Suppressor macrophage (primary cell): ENCODE measurements around the gene FRMD4A.
"Not testable (repeated sequence)": the region's sequence is repeated elsewhere in the genome, so short reads cannot be mapped to it uniquely, and the experiment has no call there.

Source experiments
- DNase-seq, 4 experiments: peaks; one replicate each; pipeline ENCODE4 v3.0.0-alpha.2; 2020 to 2022

Gene FRMD4A

DNA sequence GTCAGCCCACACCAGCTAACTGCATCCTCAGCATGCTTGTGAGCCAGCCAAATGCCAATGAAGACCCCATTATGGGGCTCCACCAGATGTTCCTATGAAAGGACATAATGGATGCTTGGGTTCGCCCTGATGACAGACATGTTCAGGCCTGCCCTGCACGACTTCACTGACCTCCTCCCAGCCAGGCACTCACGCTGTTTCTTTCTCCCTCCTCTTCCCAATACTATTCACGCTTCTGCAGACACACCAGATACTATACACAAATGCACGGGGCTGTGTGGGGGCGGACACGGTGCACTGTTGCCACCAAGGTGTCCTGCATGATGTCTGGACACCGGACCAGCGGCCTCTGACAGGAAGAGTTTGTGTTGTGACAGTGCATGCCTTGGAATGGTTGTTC, 459.7 kb downstream of the FRMD4A start:
- DNase-seq = no peak

- no peak for DNase-seq
Observed at GRCh38 chr10:13869295-13869664, 461.4 kb downstream of the FRMD4A start.

DNA sequence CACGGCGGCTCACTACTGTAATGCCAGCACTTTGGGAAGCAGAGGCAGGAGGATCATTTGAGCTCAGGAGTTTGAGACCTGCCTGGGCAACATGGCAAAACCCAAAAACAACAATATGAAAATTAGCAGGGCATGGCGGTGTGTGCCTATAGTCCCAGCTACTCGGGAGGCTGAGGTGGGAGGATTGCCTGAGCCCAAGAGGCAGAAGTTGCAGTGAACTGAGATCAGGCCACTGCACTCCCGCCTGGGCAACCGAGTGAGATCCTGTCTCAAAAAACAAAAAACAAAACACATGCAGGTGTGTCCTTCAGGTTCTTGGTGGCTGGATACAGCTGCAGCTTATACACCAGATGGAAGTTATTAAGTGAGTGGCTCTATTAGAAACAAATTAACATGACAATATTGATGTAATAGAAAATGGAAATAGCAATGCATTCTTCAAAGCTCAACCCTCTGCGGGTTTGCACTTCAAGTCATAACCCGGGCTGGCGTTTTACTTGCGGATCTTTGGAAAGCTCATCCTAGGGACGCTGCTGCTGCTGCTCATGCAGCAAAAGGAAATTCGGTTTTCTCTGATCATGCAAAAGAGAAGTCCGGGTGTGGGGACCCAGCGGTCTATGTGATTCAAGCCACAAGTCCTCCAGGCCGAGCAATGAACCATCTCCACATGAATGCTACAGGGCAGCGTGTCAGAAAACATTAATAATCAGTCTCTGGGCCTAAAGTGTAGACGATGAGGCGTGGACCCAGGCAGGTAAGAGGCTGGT, 462.0 kb downstream of the FRMD4A start:
- no peak for DNase-seq

- DNase-seq = no peak
Observed at GRCh38 chr10:13867822-13868221, 462.9 kb downstream of the FRMD4A start.

- DNase-seq = no peak
Observed at GRCh38 chr10:13865758-13866491, 464.8 kb downstream of the FRMD4A start.

DNA sequence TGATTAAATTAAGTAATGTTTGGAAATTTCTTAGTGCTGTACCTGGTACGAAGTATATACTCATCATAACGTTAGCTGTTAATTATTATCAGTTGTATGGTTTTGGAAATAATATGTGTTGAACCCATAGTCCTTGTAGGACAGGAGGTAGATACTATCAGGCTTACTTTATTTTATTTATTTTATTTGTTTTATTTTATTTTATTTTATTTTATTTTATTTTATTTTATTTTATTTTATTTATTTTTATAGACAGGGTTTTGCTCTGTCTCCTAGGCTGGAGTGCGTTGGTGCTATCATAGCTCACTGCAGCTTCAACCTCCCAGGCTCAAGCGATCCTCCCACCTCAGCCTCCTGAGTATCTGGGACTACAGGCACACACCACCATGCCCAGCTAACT, 465.5 kb downstream of the FRMD4A start:
- DNase-seq = not testable (repeated sequence)

DNA sequence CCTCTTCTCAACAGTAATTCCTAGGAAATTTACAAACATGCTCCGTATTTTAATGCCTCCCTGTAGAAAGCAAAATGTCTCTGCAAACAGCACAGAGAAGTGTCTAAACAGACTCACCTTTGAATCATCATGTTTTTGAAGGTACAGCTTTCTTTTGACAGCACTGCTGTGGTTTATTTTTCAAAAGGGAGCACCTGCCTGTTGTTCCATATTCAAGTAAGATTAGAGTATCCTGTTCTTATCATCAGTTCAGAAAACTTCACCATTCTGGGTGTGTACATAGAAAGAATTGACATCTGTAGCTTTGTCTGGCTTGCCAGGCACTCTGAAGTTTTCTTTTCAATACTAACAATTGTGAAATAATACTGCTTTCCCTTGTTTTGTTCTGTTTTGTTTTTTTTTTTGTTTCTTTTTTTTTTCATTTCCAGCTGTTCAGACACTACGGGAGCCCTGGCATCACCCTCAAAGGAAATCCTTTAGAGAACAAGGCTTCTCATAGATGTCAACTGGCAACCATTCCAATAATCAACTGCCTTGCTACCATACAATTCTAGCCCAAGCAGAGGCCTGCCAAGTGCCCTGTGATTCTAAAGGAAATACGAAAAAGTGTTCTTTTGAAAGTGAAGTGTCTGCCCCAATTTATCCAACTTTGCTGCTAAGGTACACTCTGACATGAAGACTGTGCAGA, 468.0 kb downstream of the FRMD4A start:
- DNase-seq = no peak

GRCh38 chr10:13860886-13861285, 469.8 kb downstream of the FRMD4A start:
- no peak for DNase-seq

DNA sequence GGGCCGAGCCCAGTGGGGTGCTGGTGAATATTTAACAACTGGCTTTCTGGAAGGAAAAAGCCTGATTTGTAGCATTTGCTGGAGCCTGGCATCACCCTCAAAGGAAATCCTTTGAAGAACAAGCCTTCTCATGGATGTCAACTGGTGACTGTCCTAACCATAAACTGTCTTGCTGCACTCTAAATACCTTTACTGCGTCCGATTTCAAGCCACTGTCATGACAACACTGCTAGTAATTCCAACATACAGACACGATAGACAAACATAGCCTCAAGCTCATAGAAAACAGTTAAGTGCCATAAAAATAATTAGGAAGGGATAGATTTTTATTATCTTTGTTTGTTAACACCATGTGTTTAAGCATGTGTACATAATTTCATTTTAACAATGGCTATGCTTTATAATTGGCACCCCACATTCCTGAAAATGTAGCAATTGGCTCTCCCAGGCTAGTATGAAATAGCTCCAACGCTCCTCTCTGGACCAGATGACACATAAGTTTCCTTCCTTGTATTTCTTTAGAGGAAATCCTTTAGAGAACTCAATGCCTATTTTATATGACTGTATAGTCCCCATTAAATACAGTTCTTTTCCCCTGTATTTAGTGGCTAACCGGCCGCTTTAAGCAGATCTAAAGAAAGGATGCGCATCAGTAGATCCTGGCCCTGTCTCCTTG, 470.6 kb downstream of the FRMD4A start:
- peak in 3 of 4 experiments; percentile 23 to 45 (median 41) for DNase-seq

DNA sequence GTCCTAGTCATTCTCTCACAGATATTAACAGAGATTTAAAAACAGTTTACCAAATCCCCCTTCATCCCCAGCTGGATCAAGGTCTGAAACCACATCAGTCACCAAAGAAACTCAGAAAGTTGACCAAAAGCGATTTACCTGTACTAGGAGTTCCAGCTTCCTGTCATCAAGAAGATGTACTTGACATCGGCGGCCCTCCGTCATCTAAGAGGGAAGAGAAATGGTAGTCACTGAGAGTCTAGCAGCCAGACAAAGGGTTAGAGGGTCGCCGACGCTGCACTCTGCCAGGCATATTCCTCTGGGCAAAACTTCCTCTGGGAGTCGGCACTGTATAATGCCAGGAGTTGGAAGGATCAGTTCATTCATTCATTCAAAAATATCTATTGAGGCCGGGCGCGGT, 472.0 kb downstream of the FRMD4A start:
- DNase-seq = no peak

GRCh38 chr10:13857451-13857850, 473.3 kb downstream of the FRMD4A start:
- peak; percentile 74 to 88 (median 82) for DNase-seq

- peak in 2 of 4 experiments; percentile 44 to 55 for DNase-seq
Observed at GRCh38 chr10:13853854-13854253, 476.9 kb downstream of the FRMD4A start.

- DNase-seq = peak; percentile 44 to 55 (median 48)
Observed at GRCh38 chr10:13852872-13853271, 477.9 kb downstream of the FRMD4A start.

DNA sequence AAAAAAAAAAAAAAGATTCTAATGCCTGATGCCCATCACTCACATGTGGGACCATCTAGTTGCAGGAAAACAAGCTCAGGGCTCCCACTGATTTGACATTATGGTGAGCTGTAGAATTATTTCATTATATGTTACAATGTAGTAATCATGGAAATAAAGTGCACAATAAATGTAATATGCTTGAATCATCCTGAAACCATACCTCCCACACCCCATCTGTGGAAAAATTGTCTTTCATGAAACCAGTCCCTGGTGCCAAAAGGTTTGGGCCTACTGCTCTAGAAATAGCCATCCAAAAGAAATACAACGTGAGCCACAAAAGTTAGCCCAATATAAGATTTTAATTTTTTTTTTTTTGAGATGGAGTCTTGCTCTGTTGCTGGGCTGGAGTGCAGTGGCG, 478.8 kb downstream of the FRMD4A start:
- no peak for DNase-seq

GRCh38 chr10:13848520-13849445, 481.9 kb downstream of the FRMD4A start:
- DNase-seq = no peak

GRCh38 chr10:13847201-13847631, 483.5 kb downstream of the FRMD4A start:
- DNase-seq = no peak

DNA sequence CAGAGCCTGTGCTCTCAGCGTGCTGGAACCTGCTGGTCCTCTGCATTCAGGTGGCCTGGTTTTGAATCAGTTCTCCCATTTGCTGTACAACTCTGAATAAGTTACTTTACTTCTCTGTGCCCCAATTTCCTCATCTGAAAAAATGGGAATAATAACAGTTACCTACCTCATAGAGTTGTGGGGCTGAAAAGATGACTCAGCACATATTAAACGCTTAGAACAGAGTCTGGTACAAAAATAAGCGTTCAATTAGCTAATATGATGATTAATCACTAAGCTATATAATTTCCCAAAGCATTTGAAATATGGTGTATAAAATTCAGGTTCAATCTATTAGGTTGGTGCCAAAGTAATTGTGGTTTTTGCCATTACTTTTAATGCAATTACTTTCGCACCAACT, 484.8 kb downstream of the FRMD4A start:
- no peak for DNase-seq

DNA sequence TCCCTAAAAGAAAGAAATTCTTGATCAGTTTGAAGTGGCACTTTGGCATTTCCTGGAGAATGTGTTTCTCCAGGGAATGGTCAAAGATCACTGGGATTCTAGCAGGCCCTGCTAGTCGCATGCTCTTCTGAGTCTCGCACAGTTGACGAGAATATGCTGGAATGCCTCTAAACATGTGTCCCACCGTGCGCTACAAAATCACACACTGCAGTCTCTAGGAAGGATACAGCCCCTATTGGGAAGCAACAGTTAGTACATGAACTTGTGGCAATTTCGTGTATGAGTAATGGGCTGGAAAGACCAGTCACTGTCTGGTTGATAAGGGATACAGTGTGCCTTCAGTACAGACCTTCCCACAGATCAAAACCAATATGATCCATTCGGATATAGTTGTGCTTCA, 486.1 kb downstream of the FRMD4A start:
- DNase-seq = no peak

DNA sequence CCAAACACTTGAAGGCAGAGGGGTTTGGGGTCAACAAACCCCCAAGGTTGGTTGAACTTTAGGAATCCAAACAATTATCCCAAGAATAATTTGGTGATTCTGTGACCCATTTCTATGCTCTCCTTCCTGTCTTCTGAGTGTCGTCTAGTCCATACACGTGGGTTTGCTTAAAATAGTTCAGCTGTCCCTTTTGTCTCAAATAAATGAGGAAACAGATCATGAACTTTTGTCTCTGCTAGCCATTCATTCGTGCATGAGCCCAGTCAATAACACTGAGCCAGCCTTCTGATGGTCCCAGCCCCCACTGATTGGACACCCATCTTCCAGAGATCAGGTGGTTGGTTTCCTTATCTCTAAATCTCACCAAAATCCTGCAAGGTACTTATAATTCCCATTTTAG, 488.6 kb downstream of the FRMD4A start:
- peak in 3 of 4 experiments; percentile 14 to 53 (median 40) for DNase-seq

DNA sequence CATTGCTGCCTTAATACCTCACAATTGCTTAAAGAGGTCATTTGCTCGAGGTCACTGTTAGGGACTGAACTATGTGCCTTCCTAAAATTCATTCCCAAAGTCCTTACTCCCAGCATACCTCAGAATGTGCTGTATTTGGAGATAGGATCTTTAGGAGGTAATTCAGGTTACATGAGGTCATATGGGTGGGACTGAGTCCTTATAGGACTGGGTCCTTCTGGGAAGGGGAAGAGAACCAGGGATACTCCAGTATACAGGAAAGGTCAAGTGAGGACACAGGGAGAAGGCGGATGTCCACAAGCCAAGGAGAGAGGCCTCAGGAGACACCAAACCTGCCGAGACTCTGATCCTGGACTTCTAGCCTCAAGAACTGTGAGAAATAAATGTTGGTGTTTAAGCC, 490.7 kb downstream of the FRMD4A start:
- no peak for DNase-seq

DNA sequence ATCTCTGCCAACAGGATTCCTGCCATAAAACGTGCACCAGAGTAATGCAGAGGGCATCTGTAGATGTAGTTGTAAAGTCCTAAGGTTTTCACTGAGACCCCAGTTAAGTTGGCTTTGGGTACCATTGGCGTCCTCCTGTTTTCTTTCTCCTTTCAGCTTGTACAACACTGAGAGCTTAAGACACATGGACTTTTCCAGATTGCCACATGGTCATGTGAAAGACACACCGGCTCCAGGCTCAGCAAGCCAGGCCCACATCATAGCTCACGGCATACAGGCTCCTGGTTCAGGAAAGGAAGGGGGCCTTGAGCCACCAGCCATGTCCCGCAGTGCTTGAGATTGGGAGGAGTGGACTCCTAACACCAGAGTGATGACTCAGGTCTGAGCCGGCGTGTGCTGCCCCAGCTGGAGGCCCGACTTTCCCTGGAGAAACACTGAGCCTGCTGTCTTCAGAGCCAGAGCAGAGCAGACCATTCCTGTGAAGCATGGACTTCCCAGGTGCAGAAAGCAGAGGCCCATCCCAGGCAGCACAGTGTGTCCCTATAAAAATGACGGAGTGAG, 491.2 kb downstream of the FRMD4A start:
- no peak for DNase-seq
